HepG2 (cell line): ENCODE results near the gene LAMTOR2. TPM values are rescaled to one million over a fixed set of nuclear protein-coding genes. Genes with fewer than 3 reads are reported as not detected.

Experiments used
- BHLHE40 ChIP-seq: IDR thresholded peaks from 2 replicates; pipeline ENCODE4 v1.6.1; 2011; ENCODE audit warnings: low read length, improper control_type of control experiment
- FOSL2 ChIP-seq: sonication (generic); formaldehyde crosslinking; IDR thresholded peaks from 2 replicates; pipeline ENCODE4 v1.4.0; 2020; ENCODE audit warnings: missing genetic modification reagents
- HMGXB4 ChIP-seq, 2 experiments: sonication (generic) in 1 of 2; formaldehyde crosslinking in 1 of 2; IDR thresholded peaks; 2 replicates each; pipeline versions ENCODE4 v1.4.0 to v1.6.1; 2018 to 2020; ENCODE audit warnings: missing genetic modification reagents in 2 of 2, borderline replicate concordance in 1 of 2, low read depth in 1 of 2, mild to moderate bottlenecking in 1 of 2, missing biosample characterization in 1 of 2
- KDM5B ChIP-seq: sonication (generic); formaldehyde crosslinking; IDR thresholded peaks from 2 replicates; pipeline ENCODE4 v1.4.0; 2020; ENCODE audit warnings: missing genetic modification reagents, mild to moderate bottlenecking, borderline replicate concordance
- PHF21A ChIP-seq: sonication (generic); formaldehyde crosslinking; IDR thresholded peaks from 2 replicates; pipeline ENCODE4 v1.5.0; 2020; ENCODE audit warnings: mild to moderate bottlenecking, missing genetic modification reagents
- PRMT3 ChIP-seq: sonication (generic); formaldehyde crosslinking; IDR thresholded peaks from 2 replicates; pipeline ENCODE4 v1.8.1; 2022; ENCODE audit warnings: low read depth, mild to moderate bottlenecking, moderate library complexity, missing genetic modification reagents, borderline replicate concordance
- RARA ChIP-seq: IDR thresholded peaks from 2 replicates; pipeline ENCODE4 v1.6.1; 2016; ENCODE audit warnings: missing genetic modification reagents, missing compliant biosample characterization
- RBFOX2 ChIP-seq: fragments of 200-400 bp; formaldehyde crosslinking; IDR thresholded peaks from 2 replicates; pipeline ENCODE4 v1.6.1; 2017; ENCODE audit warnings: low read depth, mild to moderate bottlenecking, low read length
- REST ChIP-seq, 2 experiments: IDR thresholded peaks; 2 replicates each; pipeline ENCODE4 v1.6.1; 2011 to 2012; ENCODE audit warnings: low read length in 2 of 2, borderline replicate concordance in 1 of 2, low read depth in 1 of 2, mild to moderate bottlenecking in 1 of 2, moderate library complexity in 1 of 2
- YY1 ChIP-seq: IDR thresholded peaks from 2 replicates; pipeline ENCODE4 v1.6.1; 2011; ENCODE audit warnings: low read length, low read depth, moderate library complexity, mild to moderate bottlenecking; ENCODE audit not compliant: insufficient read depth, insufficient replicate concordance
- ZNF180 ChIP-seq: sonication (generic); formaldehyde crosslinking; IDR thresholded peaks from 2 replicates; pipeline ENCODE4 v1.4.0; 2020; ENCODE audit warnings: low read depth, missing genetic modification reagents, borderline replicate concordance
- ZNF296 ChIP-seq: sonication (generic); formaldehyde crosslinking; conservative IDR thresholded peaks from 2 replicates; pipeline ENCODE4 v1.5.0; 2020; ENCODE audit warnings: mild to moderate bottlenecking, missing genetic modification reagents
- ZNF550 ChIP-seq: sonication (generic); formaldehyde crosslinking; IDR thresholded peaks from 2 replicates; pipeline ENCODE4 v1.4.0; 2020; ENCODE audit warnings: mild to moderate bottlenecking, missing genetic modification reagents, borderline replicate concordance
- ZNF558 ChIP-seq: sonication (generic); formaldehyde crosslinking; IDR thresholded peaks from 2 replicates; pipeline ENCODE4 v1.9.0; 2022; ENCODE audit warnings: mild to moderate bottlenecking, missing genetic modification reagents, borderline replicate concordance
- ZNF605 ChIP-seq: sonication (generic); formaldehyde crosslinking; IDR thresholded peaks from 2 replicates; pipeline ENCODE4 v1.8.0; 2022; ENCODE audit warnings: mild to moderate bottlenecking, missing genetic modification reagents
- ZNF674 ChIP-seq: sonication (generic); formaldehyde crosslinking; IDR thresholded peaks from 2 replicates; pipeline ENCODE4 v1.5.0; 2020; ENCODE audit warnings: low read depth, mild to moderate bottlenecking, missing genetic modification reagents
- polyA plus RNA-seq, 8 experiments: library from polyadenylated mRNA; depleted of rRNA in 3 of 8; stranded (reverse) in 7 of 8; unstranded in 1 of 8; fragments of >200 nt; fragmentation: Illumina TruSeq in 4 of 8; extraction: Trizol in 4 of 8; gene quantifications; 2 replicates each; pipeline versions ENCODE4 v1.2.1 to v1.2.3, GENCODE V29; 2011 to 2016; ENCODE audit warnings: low read depth in 4 of 8, missing spikeins in 1 of 8, mixed read lengths in 1 of 8; ENCODE audit not compliant: insufficient read depth in 1 of 8
- total RNA-seq, 5 experiments: library from RNA; depleted of rRNA; stranded (reverse); fragments of >200 nt; fragmentation: Illumina TruSeq; extraction: Trizol; gene quantifications; 2 replicates each; pipeline ENCODE4 v1.2.3, GENCODE V29; 2016; ENCODE audit warnings: low read depth in 1 of 5
- TF ChIP-seq, protein P1 (sequence below): sonication (generic); formaldehyde crosslinking; IDR thresholded peaks from 2 replicates; pipeline ENCODE4 v1.4.0; 2020; ENCODE audit warnings: missing genetic modification reagents

The LAMTOR2 gene
- total and polyA plus RNA-seq, 2 of the 13 experiments (the other 11 are each of a cell fraction or from before 2014, with no cell fraction given), result 36.5 to 66.4 TPM

DNA sequence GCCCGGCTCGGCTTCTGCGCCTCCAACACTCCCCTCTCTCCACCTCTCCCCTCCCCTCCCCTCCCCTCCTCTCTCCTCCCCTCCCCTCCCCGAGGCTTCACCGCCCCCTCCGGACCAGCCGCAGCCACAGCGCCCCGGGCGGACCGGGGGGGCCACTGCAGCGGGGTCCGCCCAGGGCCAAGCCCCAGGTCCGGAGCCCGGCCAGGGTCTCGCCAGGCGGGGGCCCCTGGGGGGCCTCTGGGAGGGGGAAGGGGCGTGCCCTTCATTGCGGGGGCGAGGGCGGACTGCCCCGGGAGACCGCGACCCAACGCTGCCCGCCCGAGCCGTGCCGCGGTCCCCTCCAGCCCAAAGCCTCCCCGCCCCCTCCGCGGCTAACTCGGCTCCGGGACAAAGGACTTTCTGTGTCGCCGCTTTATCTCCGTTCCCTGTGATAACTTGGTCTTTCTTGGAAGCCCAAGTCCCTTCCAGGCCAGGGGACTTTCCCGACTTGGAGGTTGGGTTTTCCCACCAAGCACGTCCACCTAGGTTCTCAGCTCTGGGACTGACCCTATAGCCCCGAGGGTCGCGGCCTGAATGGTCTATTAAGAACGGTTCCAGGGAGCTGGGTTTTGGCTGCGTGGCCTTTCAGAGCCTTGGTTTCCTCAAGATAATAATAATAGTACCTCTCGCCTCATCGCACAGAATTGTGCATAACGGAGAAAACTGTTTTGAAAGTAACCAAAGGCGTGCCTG is 648 bp upstream of the LAMTOR2 start, which contains the start of gene UBQLN4 (continued):
- TF ChIP-seq, protein P1, sequence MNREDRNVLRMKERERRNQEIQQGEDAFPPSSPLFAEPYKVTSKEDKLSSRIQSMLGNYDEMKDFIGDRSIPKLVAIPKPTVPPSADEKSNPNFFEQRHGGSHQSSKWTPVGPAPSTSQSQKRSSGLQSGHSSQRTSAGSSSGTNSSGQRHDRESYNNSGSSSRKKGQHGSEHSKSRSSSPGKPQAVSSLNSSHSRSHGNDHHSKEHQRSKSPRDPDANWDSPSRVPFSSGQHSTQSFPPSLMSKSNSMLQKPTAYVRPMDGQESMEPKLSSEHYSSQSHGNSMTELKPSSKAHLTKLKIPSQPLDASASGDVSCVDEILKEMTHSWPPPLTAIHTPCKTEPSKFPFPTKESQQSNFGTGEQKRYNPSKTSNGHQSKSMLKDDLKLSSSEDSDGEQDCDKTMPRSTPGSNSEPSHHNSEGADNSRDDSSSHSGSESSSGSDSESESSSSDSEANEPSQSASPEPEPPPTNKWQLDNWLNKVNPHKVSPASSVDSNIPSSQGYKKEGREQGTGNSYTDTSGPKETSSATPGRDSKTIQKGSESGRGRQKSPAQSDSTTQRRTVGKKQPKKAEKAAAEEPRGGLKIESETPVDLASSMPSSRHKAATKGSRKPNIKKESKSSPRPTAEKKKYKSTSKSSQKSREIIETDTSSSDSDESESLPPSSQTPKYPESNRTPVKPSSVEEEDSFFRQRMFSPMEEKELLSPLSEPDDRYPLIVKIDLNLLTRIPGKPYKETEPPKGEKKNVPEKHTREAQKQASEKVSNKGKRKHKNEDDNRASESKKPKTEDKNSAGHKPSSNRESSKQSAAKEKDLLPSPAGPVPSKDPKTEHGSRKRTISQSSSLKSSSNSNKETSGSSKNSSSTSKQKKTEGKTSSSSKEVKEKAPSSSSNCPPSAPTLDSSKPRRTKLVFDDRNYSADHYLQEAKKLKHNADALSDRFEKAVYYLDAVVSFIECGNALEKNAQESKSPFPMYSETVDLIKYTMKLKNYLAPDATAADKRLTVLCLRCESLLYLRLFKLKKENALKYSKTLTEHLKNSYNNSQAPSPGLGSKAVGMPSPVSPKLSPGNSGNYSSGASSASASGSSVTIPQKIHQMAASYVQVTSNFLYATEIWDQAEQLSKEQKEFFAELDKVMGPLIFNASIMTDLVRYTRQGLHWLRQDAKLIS (CRISPR knock-in tag), result 0 out of 2 replicates have a peak, but pooled peaks have one; percentile 29
- TF ChIP-seq ZNF605 (CRISPR knock-in tag) (peak; percentile 57; the same call in 1 of the 2 replicates), PRMT3 (0 out of 2 replicates have a peak, but pooled peaks have one; percentile 41), KDM5B (CRISPR knock-in tag) (0 out of 2 replicates have a peak, but pooled peaks have one; percentile 20), RARA (CRISPR knock-in tag) (peak; percentile 2; the same call in 1 of the 2 replicates), YY1 (peak; percentile 61), ZNF180 (no peak), BHLHE40 (no peak), FOSL2 (CRISPR knock-in tag) (no peak), ZNF674 (0 out of 2 replicates have a peak, but pooled peaks have one; percentile 47), ZNF296 (CRISPR knock-in tag) (peak; percentile 62; the same call in 1 of the 2 replicates), REST (IDR thresholded peaks at IDR 0.05; ENCODE audit: borderline replicate concordance in 1 of 2, low read depth in 1 of 2, low read length in 2 of 2) (peak in 1 of 2 experiments; percentile 21; a peak in 1 of 4 replicates), RBFOX2 (peak; percentile 48; the same call in 1 of the 2 replicates), PHF21A (CRISPR knock-in tag) (peak; percentile 9), ZNF558 (CRISPR knock-in tag) (peak; percentile 57; the same call in 1 of the 2 replicates), ZNF550 (CRISPR knock-in tag) (no peak), HMGXB4 (CRISPR knock-in tag; IDR thresholded peaks at IDR 0.05; ENCODE audit: borderline replicate concordance in 1 of 2, low read depth in 1 of 2) (peak in 1 of 2 experiments; percentile 43; a peak in 1 of 4 replicates)
